H1 (cell line): Measurements from ENCODE around the gene RHBDD1. TPM values are rescaled to one million over a fixed set of nuclear protein-coding genes. Genes with fewer than 3 reads are reported as not detected.

Experiments
- CTCF ChIA-PET: fragments of 300-600 bp; sonication (Branson Sonifier 250); formaldehyde crosslinking; loops from one replicate; lab custom pipeline; 2021; ENCODE audit not compliant: partially characterized antibody; lab: Charles Lee
- POLR2A ChIA-PET: fragments of 300-600 bp; sonication (Branson Sonifier 250); formaldehyde crosslinking; loops from one replicate; lab custom pipeline; 2021; ENCODE audit warnings: inconsistent platforms; ENCODE audit not compliant: partially characterized antibody; lab: Charles Lee
- DNase-seq, 2 experiments: peaks; one replicate each; pipeline versions ENCODE4 v3.0.0 to v3.0.0-alpha.2; 2010 to 2022; ENCODE audit warnings: low spot score in 2 of 2, low read depth in 1 of 2, mixed read lengths in 1 of 2
- FAIRE-seq: peaks from 2 replicates; lab custom pipeline; 2011; peaks lifted over from hg19 to GRCh38; lab: Jason Lieb, UNC
- H2AFZ ChIP-seq: 2 replicates; pipeline ENCODE4 v1.8.1; 2012; ENCODE audit warnings: low read length, inconsistent platforms
- H2AK5ac ChIP-seq: 2 replicates; pipeline ENCODE4 v1.6.1; 2013; ENCODE audit warnings: low read depth, low read length
- H2BK120ac ChIP-seq: replicated peaks from 2 replicates; pipeline ENCODE3; 2013; ENCODE audit warnings: low read depth, low read length, inconsistent platforms
- H2BK12ac ChIP-seq: 2 replicates; pipeline ENCODE4 v1.6.1; 2013; ENCODE audit warnings: low read depth, low read length
- H2BK15ac ChIP-seq: 2 replicates; pipeline ENCODE4 v1.6.1; 2013; ENCODE audit warnings: low read length
- H2BK20ac ChIP-seq: 2 replicates; pipeline ENCODE4 v1.6.1; 2013; ENCODE audit warnings: low read length
- H2BK5ac ChIP-seq: 2 replicates; pipeline ENCODE4 v1.6.1; 2013; ENCODE audit warnings: low read depth, low read length
- H3K14ac ChIP-seq: 2 replicates; pipeline ENCODE4 v1.6.1; 2013; ENCODE audit warnings: inconsistent platforms; ENCODE audit not compliant: insufficient read length
- H3K18ac ChIP-seq: 2 replicates; pipeline ENCODE4 v1.6.1; 2013; ENCODE audit warnings: low read length; ENCODE audit errors: extremely low read depth
- H3K23ac ChIP-seq: 2 replicates; pipeline ENCODE4 v1.6.1; 2013; ENCODE audit warnings: inconsistent platforms; ENCODE audit not compliant: insufficient read length
- H3K23me2 ChIP-seq: 2 replicates; pipeline ENCODE4 v1.6.1; 2013; ENCODE audit warnings: low read depth, low read length
- H3K27ac ChIP-seq: 2 replicates; pipeline ENCODE4 v1.6.1; 2011; ENCODE audit warnings: low read depth, low read length, inconsistent platforms
- H3K27me3 ChIP-seq, 4 experiments: replicated peaks in 1 of 4; 1 replicate in 1 of 4; 2 replicates in 3 of 4; pipeline versions ENCODE4 v1.6.1 to v1.8.1; 2011 to 2013; ENCODE audit warnings: low read length in 3 of 4, mild to moderate bottlenecking in 3 of 4, inconsistent platforms in 2 of 4, mixed read lengths in 2 of 4, moderate library complexity in 1 of 4; ENCODE audit not compliant: control insufficient read depth in 3 of 4, insufficient read depth in 3 of 4; ENCODE audit errors: extremely low read depth in 1 of 4
- H3K36me3 ChIP-seq, 4 experiments: 2 replicates each; pipeline versions ENCODE4 v1.6.1 to v1.8.1; 2011 to 2013; ENCODE audit warnings: mild to moderate bottlenecking in 4 of 4, low read length in 3 of 4, moderate library complexity in 2 of 4, control low read depth in 1 of 4, inconsistent platforms in 1 of 4; ENCODE audit not compliant: insufficient read depth in 4 of 4, control insufficient read depth in 2 of 4
- H3K4ac ChIP-seq: replicated peaks from 2 replicates; pipeline ENCODE3; 2013; ENCODE audit warnings: low read length, low read depth, mixed read lengths, inconsistent platforms; ENCODE audit not compliant: insufficient read length
- H3K4me1 ChIP-seq, 4 experiments: replicated peaks in 1 of 4; 1 replicate in 1 of 4; 2 replicates in 3 of 4; pipeline versions ENCODE4 v1.6.1 to v1.8.1; 2011 to 2013; ENCODE audit warnings: low read length in 3 of 4, inconsistent platforms in 2 of 4, mixed read lengths in 1 of 4; ENCODE audit not compliant: insufficient read depth in 4 of 4, control insufficient read depth in 3 of 4
- H3K4me2 ChIP-seq, 2 experiments: 2 replicates each; pipeline versions ENCODE4 v1.6.1 to v1.8.1; 2011 to 2013; ENCODE audit warnings: low read depth in 2 of 2, low read length in 2 of 2, control low read depth in 1 of 2, inconsistent platforms in 1 of 2, mild to moderate bottlenecking in 1 of 2; ENCODE audit not compliant: insufficient read depth in 1 of 2
- H3K4me3 ChIP-seq, 4 experiments: fragments of 200-600, 300-600 bp in 1 of 4; sonication (generic), shearing (Covaris generic), sonication (Bioruptor Twin) in 1 of 4; 2 replicates each; pipeline versions ENCODE4 v1.5.1 to v1.8.1; 2011 to 2016; ENCODE audit warnings: low read length in 4 of 4, low read depth in 3 of 4, control low read depth in 2 of 4, inconsistent platforms in 2 of 4, mild to moderate bottlenecking in 2 of 4, mixed read lengths in 1 of 4, moderate library complexity in 1 of 4; ENCODE audit not compliant: insufficient read depth in 2 of 4; ENCODE audit errors: extremely low read depth in 1 of 4
- H3K56ac ChIP-seq: replicated peaks from 2 replicates; pipeline ENCODE3; 2013; ENCODE audit warnings: low read depth, mild to moderate bottlenecking, mixed read lengths, low read length, inconsistent platforms; ENCODE audit not compliant: insufficient read length
- H3K79me1 ChIP-seq: 2 replicates; pipeline ENCODE4 v1.6.1; 2013; ENCODE audit warnings: low read depth, low read length, control low read depth
- H3K79me2 ChIP-seq, 2 experiments: 2 replicates each; pipeline versions ENCODE4 v1.6.1 to v1.8.1; 2012 to 2013; ENCODE audit warnings: low read length in 2 of 2, mild to moderate bottlenecking in 2 of 2, inconsistent platforms in 1 of 2; ENCODE audit not compliant: insufficient read depth in 2 of 2, control insufficient read depth in 1 of 2
- H3K9ac ChIP-seq, 4 experiments: replicated peaks in 1 of 4; 1 replicate in 1 of 4; 2 replicates in 3 of 4; pipeline versions ENCODE4 v1.6.1 to v1.8.1; 2011 to 2013; ENCODE audit warnings: low read depth in 3 of 4, low read length in 3 of 4, control low read depth in 2 of 4, mild to moderate bottlenecking in 2 of 4, moderate library complexity in 2 of 4, inconsistent platforms in 1 of 4; ENCODE audit errors: extremely low read depth in 1 of 4
- H3K9me3 ChIP-seq, 2 experiments: 2 replicates each; pipeline versions ENCODE4 v1.6.1 to v1.8.1; 2012 to 2013; ENCODE audit warnings: mild to moderate bottlenecking in 2 of 2, moderate library complexity in 2 of 2, control low read depth in 1 of 2, inconsistent platforms in 1 of 2, low read depth in 1 of 2, low read length in 1 of 2, mixed read lengths in 1 of 2; ENCODE audit not compliant: insufficient read depth in 2 of 2
- H4K20me1 ChIP-seq, 2 experiments: replicated peaks in 1 of 2; 2 replicates each; pipeline versions ENCODE3 to v1.8.1; 2011 to 2013; ENCODE audit warnings: inconsistent platforms in 2 of 2, low read length in 2 of 2, mild to moderate bottlenecking in 1 of 2; ENCODE audit not compliant: insufficient read depth in 2 of 2, control insufficient read depth in 1 of 2
- H4K5ac ChIP-seq: 2 replicates; pipeline ENCODE4 v1.6.1; 2013; ENCODE audit warnings: low read length, low read depth, mixed read lengths, inconsistent platforms; ENCODE audit not compliant: insufficient read length
- H4K8ac ChIP-seq: 2 replicates; pipeline ENCODE4 v1.8.0; 2013; ENCODE audit warnings: mild to moderate bottlenecking, moderate library complexity, low read length, inconsistent platforms; ENCODE audit not compliant: insufficient read depth; ENCODE audit errors: extremely low read depth
- H4K91ac ChIP-seq: replicated peaks from 2 replicates; pipeline ENCODE3; 2013; ENCODE audit warnings: low read length, mixed read lengths, inconsistent platforms; ENCODE audit not compliant: insufficient read length
- CTCF ChIP-seq, 3 experiments: IDR thresholded peaks; 1 replicate in 2 of 3; 2 replicates in 1 of 3; pipeline versions ENCODE4 v1.5.1 to v1.6.1; 2011; ENCODE audit warnings: low read length in 3 of 3, mild to moderate bottlenecking in 3 of 3, inconsistent platforms in 2 of 3, low read depth in 1 of 3, moderate library complexity in 1 of 3; ENCODE audit not compliant: insufficient read depth in 1 of 3; ENCODE audit errors: control extremely low read depth in 1 of 3
- HDAC2 ChIP-seq, 2 experiments: fragments of 300-600 bp in 1 of 2; sonication (generic) in 1 of 2; IDR thresholded peaks; 2 replicates each; pipeline ENCODE4 v1.6.1; 2011 to 2012; ENCODE audit warnings: low read depth in 2 of 2, low read length in 2 of 2, mild to moderate bottlenecking in 2 of 2, moderate library complexity in 2 of 2, borderline replicate concordance in 1 of 2, inconsistent platforms in 1 of 2
- JUND ChIP-seq: IDR thresholded peaks from 2 replicates; pipeline ENCODE4 v1.6.1; 2011; ENCODE audit warnings: mild to moderate bottlenecking, improper control_type of control experiment, low read length
- MAFK ChIP-seq: IDR thresholded peaks from 2 replicates; pipeline ENCODE4 v1.6.1; 2012; ENCODE audit warnings: low read depth, mild to moderate bottlenecking, improper control_type of control experiment, low read length
- NANOG ChIP-seq: IDR thresholded peaks from 2 replicates; pipeline ENCODE4 v1.6.1; 2011; ENCODE audit warnings: low read length, low read depth, mild to moderate bottlenecking, inconsistent platforms; ENCODE audit not compliant: insufficient read depth, poor library complexity, severe bottlenecking
- PHF8 ChIP-seq: fragments of 200-600 bp; sonication (generic); conservative IDR thresholded peaks from 2 replicates; pipeline ENCODE4 v1.7.1; 2012; ENCODE audit warnings: low read depth, mild to moderate bottlenecking, inconsistent platforms, low read length, moderate library complexity
- POU5F1 ChIP-seq: IDR thresholded peaks from 2 replicates; pipeline ENCODE4 v1.6.1; 2011; ENCODE audit warnings: low read depth, mild to moderate bottlenecking, low read length, moderate library complexity
- RAD21 ChIP-seq, 2 experiments: IDR thresholded peaks in 1 of 2; conservative IDR thresholded peaks in 1 of 2; 2 replicates each; pipeline ENCODE4 v1.6.1; 2011; ENCODE audit warnings: low read depth in 2 of 2, low read length in 2 of 2, improper control_type of control experiment in 1 of 2, inconsistent platforms in 1 of 2, mild to moderate bottlenecking in 1 of 2, moderate library complexity in 1 of 2
- SIN3A ChIP-seq, 2 experiments: IDR thresholded peaks in 1 of 2; conservative IDR thresholded peaks in 1 of 2; 2 replicates each; pipeline ENCODE4 v1.6.1; 2011 to 2012; ENCODE audit warnings: low read length in 2 of 2, improper control_type of control experiment in 1 of 2, low read depth in 1 of 2, mild to moderate bottlenecking in 1 of 2
- WGBS, 2 experiments: shearing (Covaris generic) in 1 of 2; methylation state at CpG; one replicate each; pipeline versions ENCODE4 v1.1.6 to v1.1.7; 2013 to 2015; ENCODE audit warnings: low lambda C conversion rate in 2 of 2, mixed read lengths in 2 of 2, inconsistent platforms in 1 of 2, low coverage in 1 of 2, missing lambda C conversion rate in 1 of 2; ENCODE audit not compliant: insufficient replicate concordance in 2 of 2, insufficient coverage in 1 of 2, insufficient read length in 1 of 2; ENCODE audit errors: extremely low coverage in 1 of 2, missing lambda C conversion rate in 1 of 2; 5-methylcytosine and 5-hydroxymethylcytosine counted together
- polyA plus RNA-seq, 7 experiments: library from polyadenylated mRNA; depleted of rRNA in 3 of 7; stranded (reverse) in 5 of 7; unstranded in 2 of 7; fragments of >200 nt in 5 of 7; fragments of 200-250 nt in 2 of 7; gene quantifications; 1 replicate in 5 of 7; 2 replicates in 1 of 7; 4 replicates in 1 of 7; pipeline versions ENCODE4 v1.2.1 to v1.2.3, GENCODE V29; 2011 to 2013; ENCODE audit warnings: missing spikeins in 2 of 7, mixed read lengths in 2 of 7
- total RNA-seq: library from RNA; stranded (reverse); fragmentation: NEBNext Ultra II Directional; extraction: Animal tissue kit (Norgen Biotek cat#: 25700); gene quantifications from 2 replicates; pipeline ENCODE4 v1.2.1, GENCODE V29; 2021

The RHBDD1 gene
- total and polyA plus RNA-seq, 2 of the 8 experiments (the other 6 are each of a cell fraction or from before 2014, with no cell fraction given), result 10.5 to 23.1 TPM

DNA sequence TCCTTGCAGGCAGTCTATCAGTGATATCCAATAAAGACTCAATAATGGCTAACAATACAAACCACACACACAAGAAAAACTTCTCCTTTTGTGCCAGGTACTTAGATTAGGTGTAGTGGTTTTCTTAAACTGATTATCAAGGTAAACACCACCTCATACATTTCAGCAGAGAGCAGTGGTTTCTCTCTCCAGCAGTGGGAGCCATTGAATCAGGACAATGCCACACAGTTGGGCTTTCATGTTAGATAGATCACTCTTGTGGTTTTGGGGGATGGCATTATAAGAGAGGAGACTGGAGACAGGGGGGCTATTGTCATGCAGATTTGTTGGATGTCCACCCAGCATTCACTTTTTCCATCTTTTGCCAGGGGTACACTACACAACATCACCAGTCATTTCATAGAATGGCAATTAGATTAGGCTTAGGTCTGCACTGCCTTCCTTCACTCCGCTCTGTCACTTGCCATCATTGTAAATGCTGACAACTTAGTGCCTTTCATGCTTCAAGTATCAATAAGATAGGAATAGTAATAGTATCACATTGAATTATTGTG lies 22.6 kb upstream of the RHBDD1 start:
- Histone ChIP-seq H3K79me2 (no peaks in the 10 kb centered on the region), H3K9ac (no peak overlapping the region), H2BK12ac (no peak overlapping the region), H3K4me3 (no peak overlapping the region), H3K14ac (no peak overlapping the region), H2BK5ac (no peak overlapping the region), H3K9me3 (no peaks in the 10 kb centered on the region), H2BK20ac (no peak overlapping the region), H4K8ac (no peak overlapping the region), H3K79me1 (no peaks in the 10 kb centered on the region), H4K91ac (no peak overlapping the region), H3K23ac (no peak overlapping the region), H3K23me2 (no peaks in the 10 kb centered on the region), H3K56ac (no peak overlapping the region), H3K27ac (no peak overlapping the region), H2AK5ac (no peak overlapping the region), H3K36me3 (no peaks in the 10 kb centered on the region), H3K4me2 (no peak overlapping the region), H3K27me3 (no peaks in the 10 kb centered on the region), H3K4me1 (peaks cover 0 to 3% (median 0%) of the 10 kb centered on the region in 4 experiments; a peak in 1 of 7 replicates), H2AFZ (no peak overlapping the region), H2BK120ac (no peak overlapping the region), H4K5ac (no peak overlapping the region), H3K18ac (no peak overlapping the region), H2BK15ac (no peak overlapping the region), H3K4ac (no peak overlapping the region), H4K20me1 (no peaks in the 10 kb centered on the region)
- ChIA-PET POLR2A (no interaction called here), CTCF (interaction anchor here (0.8 to 5.2 kb wide), 4 partner anchors 11 to 251 kb away, joined by 3 to 33 read pairs (median 11); no protein-coding TSS in a partner anchor)
- WGBS, 2 experiments, result 96% methylated on average over 1 of the region's 1 CpG; no CpG with 5 or more reads in 1 of the 2 experiments
- DNase-seq (no peak), FAIRE-seq (no peak)
- TF ChIP-seq NANOG, result peak; percentile 83
- no peak for TF ChIP-seq HDAC2 (IDR thresholded peaks at IDR 0.05; ENCODE audit: borderline replicate concordance in 1 of 2, low read depth in 2 of 2, low read length in 2 of 2)
- no peak for TF ChIP-seq PHF8
- TF ChIP-seq RAD21 (IDR thresholded peaks at IDR 0.05 in 1 of 2, conservative IDR thresholded peaks at IDR 0.05 in 1 of 2; ENCODE audit: low read depth in 2 of 2, low read length in 2 of 2), result peak; percentile 87
- TF ChIP-seq SIN3A (conservative IDR thresholded peaks at IDR 0.05 in 1 of 2, IDR thresholded peaks at IDR 0.05 in 1 of 2; ENCODE audit: low read depth in 1 of 2, low read length in 2 of 2), result no peak
- no peak for TF ChIP-seq JUND
- peak; percentile 86; the same call in 1 of the 2 replicates for TF ChIP-seq POU5F1
- no peak for TF ChIP-seq MAFK
- TF ChIP-seq CTCF (IDR thresholded peaks at IDR 0.05; ENCODE audit: control extremely low read depth in 1 of 3, insufficient read depth in 1 of 3, low read depth in 1 of 3, low read length in 3 of 3), result peak in 2 of 3 experiments; percentile 59 to 84; a peak in 3 of 4 replicates
